ENCODE data around the gene COL9A3. TPM values are rescaled to one million over a fixed set of nuclear protein-coding genes. Genes with fewer than 3 reads are reported as not detected.

COL9A3 gene
- total RNA-seq, 1 donor from 2014 or later, result 1.8 TPM

GRCh38 chr20:62839261-62839660 is 22.4 kb downstream of the COL9A3 start:
- Mint-ChIP-seq H3K4me1 (ENCODE audit: unreplicated experiment) (no peaks in the 10 kb centered on the region), H3K27ac (ENCODE audit: unreplicated experiment) (no peak overlapping the region), H3K36me3 (ENCODE audit: low read depth, unreplicated experiment) (peaks cover 3% of the 10 kb centered on the region), H3K27me3 (ENCODE audit: unreplicated experiment) (peaks cover 6% of the 10 kb centered on the region), H3K9me3 (ENCODE audit: unreplicated experiment) (no peaks in the 10 kb centered on the region), H3K4me3 (ENCODE audit: unreplicated experiment) (no peak overlapping the region)
- TF ChIP-seq CTCF (IDR thresholded peaks at IDR 0.05; ENCODE audit: unreplicated experiment), result no peak
- no peak for DNase-seq (ENCODE audit: low spot score)

DNA sequence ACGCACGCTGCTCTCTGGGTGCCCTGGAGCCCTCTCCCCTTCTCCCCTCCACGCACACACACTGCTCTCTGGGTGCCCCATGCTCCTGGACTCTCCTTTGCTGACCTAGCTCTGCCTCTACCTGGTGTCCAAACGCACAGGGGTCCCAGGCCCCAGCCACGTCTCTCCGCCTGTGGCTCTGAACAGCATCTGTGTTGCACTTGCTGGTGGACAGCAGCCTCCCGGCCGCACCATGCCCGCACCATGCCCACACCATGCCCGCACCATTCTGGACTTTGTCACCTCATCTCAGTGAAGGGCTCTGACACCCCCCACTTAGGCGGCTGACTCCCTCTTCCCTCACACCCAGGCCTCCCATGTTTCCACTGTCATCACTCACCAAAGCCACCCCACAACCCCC is 23.0 kb downstream of the COL9A3 start:
- H3K9me3 Mint-ChIP-seq (ENCODE audit: unreplicated experiment), result no peaks in the 10 kb centered on the region
- no peak overlapping the region for H3K4me3 Mint-ChIP-seq (ENCODE audit: unreplicated experiment)
- no peak for DNase-seq (ENCODE audit: low spot score)
- H3K27me3 Mint-ChIP-seq (ENCODE audit: unreplicated experiment), result peaks cover 4% of the 10 kb centered on the region
- H3K36me3 Mint-ChIP-seq (ENCODE audit: low read depth, unreplicated experiment), result peaks cover 3% of the 10 kb centered on the region
- H3K27ac Mint-ChIP-seq (ENCODE audit: unreplicated experiment), result no peak overlapping the region
- no peaks in the 10 kb centered on the region for H3K4me1 Mint-ChIP-seq (ENCODE audit: unreplicated experiment)
- no peak for TF ChIP-seq CTCF (IDR thresholded peaks at IDR 0.05; ENCODE audit: unreplicated experiment)

DNA sequence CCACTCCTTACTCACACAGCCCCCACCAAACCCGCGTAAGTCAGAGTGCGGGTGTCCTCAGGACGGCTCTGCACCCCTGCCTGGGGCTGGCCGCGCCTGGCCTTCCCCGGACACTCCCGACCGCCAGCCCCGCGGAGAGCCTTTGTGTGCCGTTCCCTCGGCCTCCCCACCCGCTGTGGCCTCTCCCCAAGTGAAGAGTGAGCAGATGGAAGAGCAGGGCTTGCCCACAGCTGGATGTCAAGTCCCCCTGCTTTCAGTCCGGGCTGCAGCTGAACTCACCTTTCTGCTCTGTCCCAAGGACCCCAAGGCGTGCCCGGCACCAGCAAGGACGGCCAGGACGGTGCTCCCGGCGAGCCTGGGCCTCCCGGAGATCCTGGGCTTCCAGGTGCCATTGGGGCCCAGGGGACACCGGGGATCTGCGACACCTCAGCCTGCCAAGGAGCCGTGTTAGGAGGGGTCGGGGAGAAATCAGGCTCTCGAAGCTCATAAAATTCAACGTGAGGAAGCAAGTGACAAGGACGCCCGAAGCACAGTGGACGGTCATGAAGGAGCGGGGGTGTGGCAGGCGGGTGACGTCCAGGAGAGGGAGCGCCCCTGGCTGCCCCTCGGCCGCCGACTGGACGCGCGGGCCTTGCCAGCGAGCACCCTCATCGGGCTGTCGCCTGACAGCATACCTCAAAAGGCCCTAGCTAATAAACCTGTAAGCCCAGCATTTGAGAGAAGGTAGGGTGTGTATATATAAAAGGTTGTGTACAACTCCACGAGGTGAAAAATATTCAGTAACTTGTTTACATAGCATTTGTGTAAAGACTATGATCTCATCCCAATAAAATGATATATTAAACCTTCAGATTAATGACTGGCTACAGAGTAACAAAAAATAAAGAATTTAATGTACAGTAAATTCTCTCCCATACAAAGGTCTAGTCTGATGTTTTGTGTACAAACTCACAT is 23.7 kb downstream of the COL9A3 start:
- H3K4me1 Mint-ChIP-seq (ENCODE audit: unreplicated experiment), result no peaks in the 10 kb centered on the region
- no peak for TF ChIP-seq CTCF (IDR thresholded peaks at IDR 0.05; ENCODE audit: unreplicated experiment)
- H3K27me3 Mint-ChIP-seq (ENCODE audit: unreplicated experiment), result peaks cover 2% of the 10 kb centered on the region
- H3K9me3 Mint-ChIP-seq (ENCODE audit: unreplicated experiment), result no peaks in the 10 kb centered on the region
- H3K36me3 Mint-ChIP-seq (ENCODE audit: low read depth, unreplicated experiment), result peaks cover 6% of the 10 kb centered on the region
- no peak overlapping the region for H3K4me3 Mint-ChIP-seq (ENCODE audit: unreplicated experiment)
- DNase-seq (ENCODE audit: low spot score), result no peak
- no peak overlapping the region for H3K27ac Mint-ChIP-seq (ENCODE audit: unreplicated experiment)

DNA sequence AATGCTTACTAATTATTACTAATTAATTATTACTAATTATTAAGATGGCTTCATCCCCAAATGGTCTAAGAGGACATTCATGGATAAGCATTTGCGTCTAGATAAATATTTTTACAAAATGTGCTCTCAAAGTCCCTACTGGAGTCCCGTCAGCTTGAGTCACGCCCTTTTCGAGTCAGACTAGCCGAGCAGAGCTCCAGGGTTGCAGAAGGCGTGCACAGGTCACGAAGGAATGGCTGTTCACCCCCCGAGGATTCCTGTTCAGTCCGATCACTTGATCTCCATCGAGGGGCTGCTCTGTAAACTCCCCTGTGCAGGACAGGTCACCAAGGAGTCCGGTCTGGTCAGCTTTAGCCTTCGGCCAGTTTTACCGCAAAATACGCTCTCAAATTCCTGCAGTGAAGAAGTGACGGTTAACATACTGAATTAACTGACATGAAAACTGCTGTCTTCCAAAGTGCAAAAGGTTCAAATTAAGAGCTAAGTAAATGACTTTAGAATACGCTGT is 24.9 kb downstream of the COL9A3 start:
- no peak overlapping the region for H3K4me3 Mint-ChIP-seq (ENCODE audit: unreplicated experiment)
- no peak overlapping the region for H3K27ac Mint-ChIP-seq (ENCODE audit: unreplicated experiment)
- no peak for TF ChIP-seq CTCF (IDR thresholded peaks at IDR 0.05; ENCODE audit: unreplicated experiment)
- no peaks in the 10 kb centered on the region for H3K9me3 Mint-ChIP-seq (ENCODE audit: unreplicated experiment)
- H3K36me3 Mint-ChIP-seq (ENCODE audit: low read depth, unreplicated experiment), result peaks cover 11% of the 10 kb centered on the region
- DNase-seq (ENCODE audit: low spot score), result no peak
- no peaks in the 10 kb centered on the region for H3K27me3 Mint-ChIP-seq (ENCODE audit: unreplicated experiment)
- no peaks in the 10 kb centered on the region for H3K4me1 Mint-ChIP-seq (ENCODE audit: unreplicated experiment)

- H3K4me3 Mint-ChIP-seq (ENCODE audit: unreplicated experiment), result no peak overlapping the region
- no peak for TF ChIP-seq CTCF (IDR thresholded peaks at IDR 0.05; ENCODE audit: unreplicated experiment)
- no peaks in the 10 kb centered on the region for H3K9me3 Mint-ChIP-seq (ENCODE audit: unreplicated experiment)
- H3K27me3 Mint-ChIP-seq (ENCODE audit: unreplicated experiment), result no peaks in the 10 kb centered on the region
- H3K36me3 Mint-ChIP-seq (ENCODE audit: low read depth, unreplicated experiment), result peaks cover 11% of the 10 kb centered on the region
- H3K4me1 Mint-ChIP-seq (ENCODE audit: unreplicated experiment), result no peaks in the 10 kb centered on the region
- no peak for DNase-seq (ENCODE audit: low spot score)
- no peak overlapping the region for H3K27ac Mint-ChIP-seq (ENCODE audit: unreplicated experiment)
Observed at GRCh38 chr20:62843656-62844055, 26.8 kb downstream of the COL9A3 start.

Data from endothelial cell (in vitro differentiated cells).